ENCODE measurements around the gene KDM4C. TPM values are rescaled to one million over a fixed set of nuclear protein-coding genes. Genes with fewer than 3 reads are reported as not detected.

The KDM4C gene
- polyA plus RNA-seq, 1 experiment: 12.1 TPM

- Histone ChIP-seq H3K27me3 (ENCODE audit: control insufficient read depth, insufficient read depth, low read length) (no peaks in the 10 kb centered on the region), H3K9me3 (ENCODE audit: control insufficient read depth, insufficient read depth, low read length) (no peaks in the 10 kb centered on the region), H3K4me3 (ENCODE audit: low read depth, low read length) (no peak overlapping the region), H3K27ac (ENCODE audit: low read depth, low read length) (no peak overlapping the region)
- DNase-seq (ENCODE audit: low read depth, low spot score): no peak
- TF ChIP-seq CTCF (IDR thresholded peaks at IDR 0.05; ENCODE audit: low read depth, low read length): no peak
- CTCF ChIA-PET: no interaction called here
- POLR2A ChIA-PET: no interaction called here
Measured at GRCh38 chr9:6822696-6823095, 64.9 kb downstream of the KDM4C start.

DNA sequence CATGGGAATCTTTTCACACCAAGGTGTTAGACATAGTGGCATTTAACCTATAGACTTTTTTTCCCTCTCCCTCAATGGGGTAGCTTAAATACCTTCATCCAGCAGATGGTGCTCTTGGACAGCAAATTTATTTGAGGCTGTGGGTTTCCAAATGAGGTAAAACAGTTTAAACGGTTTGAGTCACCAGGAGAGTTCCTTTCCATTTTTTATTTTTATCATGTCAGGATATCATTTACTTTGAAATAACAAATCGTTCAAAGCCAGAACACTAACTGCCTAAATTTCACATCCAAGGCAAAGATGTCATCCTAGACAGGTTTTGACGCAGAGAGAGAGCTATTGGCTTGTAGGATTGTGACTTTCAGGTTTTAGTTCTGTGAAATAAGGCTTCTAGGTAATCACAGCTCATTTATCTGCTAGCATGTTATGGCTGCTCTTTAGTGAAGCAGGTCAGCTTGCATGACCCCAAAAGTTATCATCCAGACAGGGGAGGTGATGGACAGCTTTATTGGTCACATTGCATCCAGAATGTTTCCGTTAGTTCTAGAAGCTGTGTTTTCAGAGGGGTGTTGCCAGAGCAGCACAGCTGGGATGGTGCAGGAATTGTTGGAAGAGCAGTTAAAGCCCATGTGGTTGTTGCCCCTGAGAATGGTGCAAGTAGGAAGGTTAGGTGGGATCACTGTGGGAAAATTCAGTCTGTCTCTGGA, 69.8 kb downstream of the KDM4C start:
- TF ChIP-seq CTCF (IDR thresholded peaks at IDR 0.05; ENCODE audit: low read depth, low read length): peak; percentile 72
- ChIA-PET CTCF (interaction anchor here (0.5 to 2.5 kb wide), 65 partner anchors 8 to 1881 kb away, joined by 3 to 43 read pairs (median 4); no protein-coding TSS in a partner anchor), POLR2A (no interaction called here)
- DNase-seq (ENCODE audit: low read depth, low spot score): peak; percentile 13
- no peaks in the 10 kb centered on the region for H3K9me3 ChIP-seq (ENCODE audit: control insufficient read depth, insufficient read depth, low read length)
- H3K27me3 ChIP-seq (ENCODE audit: control insufficient read depth, insufficient read depth, low read length): no peaks in the 10 kb centered on the region
- no peak overlapping the region for H3K27ac ChIP-seq (ENCODE audit: low read depth, low read length)
- H3K4me3 ChIP-seq (ENCODE audit: low read depth, low read length): no peak overlapping the region

GRCh38 chr9:6829027-6829426, 71.3 kb downstream of the KDM4C start:
- Histone ChIP-seq H3K27ac (ENCODE audit: low read depth, low read length) (no peak overlapping the region), H3K9me3 (ENCODE audit: control insufficient read depth, insufficient read depth, low read length) (no peaks in the 10 kb centered on the region; the same call in 1 of the 2 replicates), H3K4me3 (ENCODE audit: low read depth, low read length) (no peak overlapping the region), H3K27me3 (ENCODE audit: control insufficient read depth, insufficient read depth, low read length) (no peaks in the 10 kb centered on the region)
- ChIA-PET CTCF (interaction anchor here (0.7 to 1.4 kb wide), 5 partner anchors 9 to 222 kb away, joined by 3 to 5 read pairs (median 4); no protein-coding TSS in a partner anchor), POLR2A (no interaction called here)
- peak; percentile 32 for TF ChIP-seq CTCF (IDR thresholded peaks at IDR 0.05; ENCODE audit: low read depth, low read length)
- DNase-seq (ENCODE audit: low read depth, low spot score): no peak

DNA sequence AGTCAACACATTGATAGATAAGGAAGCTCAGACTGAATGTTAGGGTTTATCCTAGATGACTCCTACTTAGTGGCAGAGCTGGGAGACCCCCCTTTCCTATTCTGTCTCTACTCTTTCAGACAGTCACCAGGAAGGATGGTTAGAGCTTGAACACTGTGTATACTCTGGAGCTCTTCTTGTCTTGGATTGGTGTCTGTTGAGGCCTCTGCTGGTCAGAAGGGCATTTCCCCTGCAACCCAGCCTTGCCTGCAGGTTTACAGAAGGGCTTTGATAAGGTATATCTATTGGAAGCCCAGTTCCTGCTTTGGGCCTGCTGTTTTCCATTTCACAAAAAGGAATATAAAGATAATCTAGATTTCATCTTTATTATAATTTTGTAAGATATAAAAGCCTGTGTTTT, 71.8 kb downstream of the KDM4C start:
- Histone ChIP-seq H3K27ac (ENCODE audit: low read depth, low read length) (no peak overlapping the region), H3K27me3 (ENCODE audit: control insufficient read depth, insufficient read depth, low read length) (no peaks in the 10 kb centered on the region), H3K9me3 (ENCODE audit: control insufficient read depth, insufficient read depth, low read length) (peaks cover 4% of the 10 kb centered on the region; the same call in 1 of the 2 replicates), H3K4me3 (ENCODE audit: low read depth, low read length) (no peak overlapping the region)
- TF ChIP-seq CTCF (IDR thresholded peaks at IDR 0.05; ENCODE audit: low read depth, low read length): no peak
- ChIA-PET POLR2A (no interaction called here), CTCF (interaction anchor here (1.0 to 1.4 kb wide), 4 partner anchors 10 to 221 kb away, joined by 3 to 5 read pairs (median 4); no protein-coding TSS in a partner anchor)
- no peak for DNase-seq (ENCODE audit: low read depth, low spot score)

DNA sequence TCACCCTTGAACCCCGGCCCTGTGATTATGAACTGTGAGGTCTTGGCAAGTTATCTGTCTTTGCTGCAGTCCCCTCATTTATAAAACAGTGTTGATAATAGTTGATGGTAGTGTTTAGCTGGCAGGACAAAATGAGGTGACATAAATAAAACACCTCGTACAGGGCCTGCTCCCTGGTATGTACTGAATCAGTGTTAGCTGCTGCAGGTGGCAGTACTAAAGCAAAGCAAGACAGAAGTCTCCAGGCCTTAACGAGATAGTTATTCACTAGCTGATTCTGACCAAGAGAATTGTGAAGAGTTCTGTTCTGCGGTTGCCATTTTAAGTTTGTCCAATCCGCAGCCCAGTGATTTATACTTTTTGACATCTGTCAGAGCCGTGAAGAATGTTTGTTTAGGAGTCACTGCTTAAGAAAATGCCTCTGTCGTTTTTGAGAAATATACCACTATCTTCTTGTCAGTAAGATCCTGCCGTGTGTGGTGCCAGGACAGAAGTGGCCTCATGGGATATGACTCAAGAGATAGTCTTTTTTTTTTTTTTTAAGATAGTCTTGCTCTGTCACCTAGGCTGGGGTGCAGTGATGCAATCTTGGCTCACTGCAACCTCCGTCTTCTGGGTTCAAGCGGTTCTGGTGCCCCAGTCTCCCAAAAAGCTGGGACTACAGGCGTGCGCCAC, 75.9 kb downstream of the KDM4C start:
- no peak for TF ChIP-seq CTCF (IDR thresholded peaks at IDR 0.05; ENCODE audit: low read depth, low read length)
- Histone ChIP-seq H3K27ac (ENCODE audit: low read depth, low read length) (no peak overlapping the region), H3K9me3 (ENCODE audit: control insufficient read depth, insufficient read depth, low read length) (peaks cover 9% of the 10 kb centered on the region; the same call in 1 of the 2 replicates), H3K27me3 (ENCODE audit: control insufficient read depth, insufficient read depth, low read length) (no peaks in the 10 kb centered on the region), H3K4me3 (ENCODE audit: low read depth, low read length) (no peak overlapping the region)
- no peak for DNase-seq (ENCODE audit: low read depth, low spot score)
- ChIA-PET POLR2A (interaction anchor here (0.7 kb wide), 1 partner anchor 23 kb away, joined by 8 read pairs; no protein-coding TSS in a partner anchor), CTCF (no interaction called here)
